H1 (cell line): ENCODE data around the gene GPN2. TPM values are rescaled to one million over a fixed set of nuclear protein-coding genes. Genes with fewer than 3 reads are reported as not detected.

ENCODE experiments used
- CTCF ChIA-PET: fragments of 300-600 bp; sonication (Branson Sonifier 250); formaldehyde crosslinking; loops from one replicate; lab custom pipeline; 2021; ENCODE audit not compliant: partially characterized antibody; lab: Charles Lee
- POLR2A ChIA-PET: fragments of 300-600 bp; sonication (Branson Sonifier 250); formaldehyde crosslinking; loops from one replicate; lab custom pipeline; 2021; ENCODE audit warnings: inconsistent platforms; ENCODE audit not compliant: partially characterized antibody; lab: Charles Lee
- DNase-seq, 2 experiments: peaks; one replicate each; pipeline versions ENCODE4 v3.0.0 to v3.0.0-alpha.2; 2010 to 2022; ENCODE audit warnings: low spot score in 2 of 2, low read depth in 1 of 2, mixed read lengths in 1 of 2
- FAIRE-seq: peaks from 2 replicates; lab custom pipeline; 2011; peaks lifted over from hg19 to GRCh38; lab: Jason Lieb, UNC
- H2AFZ ChIP-seq: 2 replicates; pipeline ENCODE4 v1.8.1; 2012; ENCODE audit warnings: low read length, inconsistent platforms
- H2AK5ac ChIP-seq: 2 replicates; pipeline ENCODE4 v1.6.1; 2013; ENCODE audit warnings: low read depth, low read length
- H2BK120ac ChIP-seq: replicated peaks from 2 replicates; pipeline ENCODE3; 2013; ENCODE audit warnings: low read depth, low read length, inconsistent platforms
- H2BK12ac ChIP-seq: 2 replicates; pipeline ENCODE4 v1.6.1; 2013; ENCODE audit warnings: low read depth, low read length
- H2BK15ac ChIP-seq: 2 replicates; pipeline ENCODE4 v1.6.1; 2013; ENCODE audit warnings: low read length
- H2BK20ac ChIP-seq: 2 replicates; pipeline ENCODE4 v1.6.1; 2013; ENCODE audit warnings: low read length
- H2BK5ac ChIP-seq: 2 replicates; pipeline ENCODE4 v1.6.1; 2013; ENCODE audit warnings: low read depth, low read length
- H3K14ac ChIP-seq: 2 replicates; pipeline ENCODE4 v1.6.1; 2013; ENCODE audit warnings: inconsistent platforms; ENCODE audit not compliant: insufficient read length
- H3K18ac ChIP-seq: 2 replicates; pipeline ENCODE4 v1.6.1; 2013; ENCODE audit warnings: low read length; ENCODE audit errors: extremely low read depth
- H3K23ac ChIP-seq: 2 replicates; pipeline ENCODE4 v1.6.1; 2013; ENCODE audit warnings: inconsistent platforms; ENCODE audit not compliant: insufficient read length
- H3K23me2 ChIP-seq: 2 replicates; pipeline ENCODE4 v1.6.1; 2013; ENCODE audit warnings: low read depth, low read length
- H3K27ac ChIP-seq: 2 replicates; pipeline ENCODE4 v1.6.1; 2011; ENCODE audit warnings: low read depth, low read length, inconsistent platforms
- H3K27me3 ChIP-seq, 4 experiments: replicated peaks in 1 of 4; 1 replicate in 1 of 4; 2 replicates in 3 of 4; pipeline versions ENCODE4 v1.6.1 to v1.8.1; 2011 to 2013; ENCODE audit warnings: low read length in 3 of 4, mild to moderate bottlenecking in 3 of 4, inconsistent platforms in 2 of 4, mixed read lengths in 2 of 4, moderate library complexity in 1 of 4; ENCODE audit not compliant: control insufficient read depth in 3 of 4, insufficient read depth in 3 of 4; ENCODE audit errors: extremely low read depth in 1 of 4
- H3K36me3 ChIP-seq, 4 experiments: 2 replicates each; pipeline versions ENCODE4 v1.6.1 to v1.8.1; 2011 to 2013; ENCODE audit warnings: mild to moderate bottlenecking in 4 of 4, low read length in 3 of 4, moderate library complexity in 2 of 4, control low read depth in 1 of 4, inconsistent platforms in 1 of 4; ENCODE audit not compliant: insufficient read depth in 4 of 4, control insufficient read depth in 2 of 4
- H3K4ac ChIP-seq: replicated peaks from 2 replicates; pipeline ENCODE3; 2013; ENCODE audit warnings: low read length, low read depth, mixed read lengths, inconsistent platforms; ENCODE audit not compliant: insufficient read length
- H3K4me1 ChIP-seq, 4 experiments: replicated peaks in 1 of 4; 1 replicate in 1 of 4; 2 replicates in 3 of 4; pipeline versions ENCODE4 v1.6.1 to v1.8.1; 2011 to 2013; ENCODE audit warnings: low read length in 3 of 4, inconsistent platforms in 2 of 4, mixed read lengths in 1 of 4; ENCODE audit not compliant: insufficient read depth in 4 of 4, control insufficient read depth in 3 of 4
- H3K4me2 ChIP-seq, 2 experiments: 2 replicates each; pipeline versions ENCODE4 v1.6.1 to v1.8.1; 2011 to 2013; ENCODE audit warnings: low read depth in 2 of 2, low read length in 2 of 2, control low read depth in 1 of 2, inconsistent platforms in 1 of 2, mild to moderate bottlenecking in 1 of 2; ENCODE audit not compliant: insufficient read depth in 1 of 2
- H3K4me3 ChIP-seq, 4 experiments: fragments of 200-600, 300-600 bp in 1 of 4; sonication (generic), shearing (Covaris generic), sonication (Bioruptor Twin) in 1 of 4; 2 replicates each; pipeline versions ENCODE4 v1.5.1 to v1.8.1; 2011 to 2016; ENCODE audit warnings: low read length in 4 of 4, low read depth in 3 of 4, control low read depth in 2 of 4, inconsistent platforms in 2 of 4, mild to moderate bottlenecking in 2 of 4, mixed read lengths in 1 of 4, moderate library complexity in 1 of 4; ENCODE audit not compliant: insufficient read depth in 2 of 4; ENCODE audit errors: extremely low read depth in 1 of 4
- H3K56ac ChIP-seq: replicated peaks from 2 replicates; pipeline ENCODE3; 2013; ENCODE audit warnings: low read depth, mild to moderate bottlenecking, mixed read lengths, low read length, inconsistent platforms; ENCODE audit not compliant: insufficient read length
- H3K79me1 ChIP-seq: 2 replicates; pipeline ENCODE4 v1.6.1; 2013; ENCODE audit warnings: low read depth, low read length, control low read depth
- H3K79me2 ChIP-seq, 2 experiments: 2 replicates each; pipeline versions ENCODE4 v1.6.1 to v1.8.1; 2012 to 2013; ENCODE audit warnings: low read length in 2 of 2, mild to moderate bottlenecking in 2 of 2, inconsistent platforms in 1 of 2; ENCODE audit not compliant: insufficient read depth in 2 of 2, control insufficient read depth in 1 of 2
- H3K9ac ChIP-seq, 4 experiments: replicated peaks in 1 of 4; 1 replicate in 1 of 4; 2 replicates in 3 of 4; pipeline versions ENCODE4 v1.6.1 to v1.8.1; 2011 to 2013; ENCODE audit warnings: low read depth in 3 of 4, low read length in 3 of 4, control low read depth in 2 of 4, mild to moderate bottlenecking in 2 of 4, moderate library complexity in 2 of 4, inconsistent platforms in 1 of 4; ENCODE audit errors: extremely low read depth in 1 of 4
- H3K9me3 ChIP-seq, 2 experiments: 2 replicates each; pipeline versions ENCODE4 v1.6.1 to v1.8.1; 2012 to 2013; ENCODE audit warnings: mild to moderate bottlenecking in 2 of 2, moderate library complexity in 2 of 2, control low read depth in 1 of 2, inconsistent platforms in 1 of 2, low read depth in 1 of 2, low read length in 1 of 2, mixed read lengths in 1 of 2; ENCODE audit not compliant: insufficient read depth in 2 of 2
- H4K20me1 ChIP-seq, 2 experiments: replicated peaks in 1 of 2; 2 replicates each; pipeline versions ENCODE3 to v1.8.1; 2011 to 2013; ENCODE audit warnings: inconsistent platforms in 2 of 2, low read length in 2 of 2, mild to moderate bottlenecking in 1 of 2; ENCODE audit not compliant: insufficient read depth in 2 of 2, control insufficient read depth in 1 of 2
- H4K5ac ChIP-seq: 2 replicates; pipeline ENCODE4 v1.6.1; 2013; ENCODE audit warnings: low read length, low read depth, mixed read lengths, inconsistent platforms; ENCODE audit not compliant: insufficient read length
- H4K8ac ChIP-seq: 2 replicates; pipeline ENCODE4 v1.8.0; 2013; ENCODE audit warnings: mild to moderate bottlenecking, moderate library complexity, low read length, inconsistent platforms; ENCODE audit not compliant: insufficient read depth; ENCODE audit errors: extremely low read depth
- H4K91ac ChIP-seq: replicated peaks from 2 replicates; pipeline ENCODE3; 2013; ENCODE audit warnings: low read length, mixed read lengths, inconsistent platforms; ENCODE audit not compliant: insufficient read length
- BACH1 ChIP-seq: IDR thresholded peaks from 2 replicates; pipeline ENCODE4 v1.6.1; 2012; ENCODE audit warnings: low read length, improper control_type of control experiment
- BCL11A ChIP-seq, 2 experiments: IDR thresholded peaks; one replicate each; pipeline ENCODE4 v1.6.1; 2011; ENCODE audit warnings: low read depth in 2 of 2, low read length in 2 of 2, mild to moderate bottlenecking in 2 of 2
- CHD1 ChIP-seq: IDR thresholded peaks from 2 replicates; pipeline ENCODE4 v1.6.1; 2012; ENCODE audit warnings: low read depth, low read length, improper control_type of control experiment
- JUN ChIP-seq: IDR thresholded peaks from 2 replicates; pipeline ENCODE4 v1.6.1; 2011; ENCODE audit warnings: low read depth, mild to moderate bottlenecking, improper control_type of control experiment, low read length
- WGBS, 2 experiments: shearing (Covaris generic) in 1 of 2; methylation state at CpG; one replicate each; pipeline versions ENCODE4 v1.1.6 to v1.1.7; 2013 to 2015; ENCODE audit warnings: low lambda C conversion rate in 2 of 2, mixed read lengths in 2 of 2, inconsistent platforms in 1 of 2, low coverage in 1 of 2, missing lambda C conversion rate in 1 of 2; ENCODE audit not compliant: insufficient replicate concordance in 2 of 2, insufficient coverage in 1 of 2, insufficient read length in 1 of 2; ENCODE audit errors: extremely low coverage in 1 of 2, missing lambda C conversion rate in 1 of 2; 5-methylcytosine and 5-hydroxymethylcytosine counted together
- polyA plus RNA-seq, 7 experiments: library from polyadenylated mRNA; depleted of rRNA in 3 of 7; stranded (reverse) in 5 of 7; unstranded in 2 of 7; fragments of >200 nt in 5 of 7; fragments of 200-250 nt in 2 of 7; gene quantifications; 1 replicate in 5 of 7; 2 replicates in 1 of 7; 4 replicates in 1 of 7; pipeline versions ENCODE4 v1.2.1 to v1.2.3, GENCODE V29; 2011 to 2013; ENCODE audit warnings: missing spikeins in 2 of 7, mixed read lengths in 2 of 7
- total RNA-seq: library from RNA; stranded (reverse); fragmentation: NEBNext Ultra II Directional; extraction: Animal tissue kit (Norgen Biotek cat#: 25700); gene quantifications from 2 replicates; pipeline ENCODE4 v1.2.1, GENCODE V29; 2021
- TF ChIP-seq, protein P1 (sequence below): IDR thresholded peaks from 2 replicates; pipeline ENCODE4 v1.6.1; 2011; ENCODE audit warnings: low read length, improper control_type of control experiment

The GPN2 gene
- total and polyA plus RNA-seq, 2 of the 8 experiments (the other 6 are each of a cell fraction or from before 2014, with no cell fraction given) = 27.3 to 36.8 TPM

DNA sequence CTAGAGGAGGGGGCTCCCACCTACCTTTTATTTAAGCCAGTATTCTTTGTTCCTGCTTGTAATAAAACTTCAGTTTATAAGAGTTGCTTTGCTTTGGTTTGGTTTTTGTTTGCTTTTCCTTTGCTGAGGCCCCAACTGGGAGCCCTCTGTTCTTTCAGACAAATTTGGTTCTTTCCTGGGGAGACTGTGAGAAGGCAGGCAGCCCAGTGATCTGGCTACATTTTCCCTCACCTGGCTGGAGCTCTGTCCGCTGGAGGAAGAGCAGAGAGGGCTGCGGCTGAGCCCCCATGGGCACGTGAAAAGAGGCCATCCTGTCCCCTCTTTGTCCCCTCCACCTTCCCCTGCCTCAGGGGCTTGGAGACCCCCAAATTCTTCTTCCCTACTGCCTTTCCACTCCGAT lies 34.4 kb downstream of the GPN2 start:
- H3K9ac ChIP-seq = no peak overlapping the region
- no peak overlapping the region for H2BK20ac ChIP-seq
- H2AFZ ChIP-seq = no peak overlapping the region
- no peak overlapping the region for H2BK5ac ChIP-seq
- no peak overlapping the region for H3K4me2 ChIP-seq
- no peaks in the 10 kb centered on the region for H3K23me2 ChIP-seq
- no peaks in the 10 kb centered on the region for H3K79me2 ChIP-seq
- no peak overlapping the region for H3K14ac ChIP-seq
- ChIA-PET CTCF (interaction anchor here (0.6 to 22.8 kb wide), 11 partner anchors 8 to 314 kb away, joined by 3 to 547 read pairs (median 4); partner anchors contain the start of genes GPN2 and SFN), POLR2A (interaction anchor here (0.6 to 2.2 kb wide), 7 partner anchors 10 to 144 kb away, joined by 3 to 7 read pairs (median 4); partner anchors contain the start of gene GPN2)
- FAIRE-seq (no peak), DNase-seq (no peak)
- no peak overlapping the region for H2BK15ac ChIP-seq
- H4K5ac ChIP-seq = no peak overlapping the region
- no peak overlapping the region for H2BK12ac ChIP-seq
- H3K4me3 ChIP-seq = no peak overlapping the region
- no peak overlapping the region for H3K27ac ChIP-seq
- H2AK5ac ChIP-seq = no peak overlapping the region
- H3K79me1 ChIP-seq = no peaks in the 10 kb centered on the region
- H4K20me1 ChIP-seq = peaks cover 0 to 5% of the 10 kb centered on the region in 2 experiments
- 84% methylated on average over 4 of the region's 4 CpGs; no CpG with 5 or more reads in 1 of the 2 experiments for WGBS, 2 experiments
- no peak overlapping the region for H3K23ac ChIP-seq
- H3K56ac ChIP-seq = no peak overlapping the region
- no peak overlapping the region for H4K91ac ChIP-seq
- no peak overlapping the region for H2BK120ac ChIP-seq
- H3K18ac ChIP-seq = no peak overlapping the region
- no peak overlapping the region for H3K4ac ChIP-seq
- peaks cover 0 to 12% (median 5%) of the 10 kb centered on the region in 4 experiments; a peak in 5 of 8 replicates for H3K36me3 ChIP-seq
- no peaks in the 10 kb centered on the region; a peak in 1 of 7 replicates for H3K27me3 ChIP-seq
- no peaks in the 10 kb centered on the region for H3K9me3 ChIP-seq
- TF ChIP-seq BACH1 (no peak), BCL11A (IDR thresholded peaks at IDR 0.05; ENCODE audit: low read depth in 2 of 2, low read length in 2 of 2) (no peak), CHD1 (no peak), JUN (no peak)
- TF ChIP-seq, protein P1, sequence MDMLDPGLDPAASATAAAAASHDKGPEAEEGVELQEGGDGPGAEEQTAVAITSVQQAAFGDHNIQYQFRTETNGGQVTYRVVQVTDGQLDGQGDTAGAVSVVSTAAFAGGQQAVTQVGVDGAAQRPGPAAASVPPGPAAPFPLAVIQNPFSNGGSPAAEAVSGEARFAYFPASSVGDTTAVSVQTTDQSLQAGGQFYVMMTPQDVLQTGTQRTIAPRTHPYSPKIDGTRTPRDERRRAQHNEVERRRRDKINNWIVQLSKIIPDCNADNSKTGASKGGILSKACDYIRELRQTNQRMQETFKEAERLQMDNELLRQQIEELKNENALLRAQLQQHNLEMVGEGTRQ = no peak
- TF ChIP-seq, all 59 proteins: peak for 0
- peak overlapping the region; percentile 30; the same call in 1 of the 2 replicates for H4K8ac ChIP-seq
- peaks cover 0 to 10% (median 6%) of the 10 kb centered on the region in 4 experiments; a peak in 6 of 7 replicates for H3K4me1 ChIP-seq
